Gastrocnemius medialis (tissue), 4 donors: ENCODE data around the gene FGF1.

Experiments used
- POLR2A ChIP-seq, 2 donors: fragments of 450-650 bp; IDR thresholded peaks; one replicate each; pipeline ENCODE4 v1.6.1; 2017; ENCODE audit warnings: antibody characterized with exemption in 2 of 2, mild to moderate bottlenecking in 2 of 2, moderate library complexity in 2 of 2
- TF ChIP-seq, protein P1 (sequence below), 5 experiments: fragments of 450-650 bp in 3 of 5; fragments of 200-600 bp in 2 of 5; sonication (generic) in 2 of 5; IDR thresholded peaks in 4 of 5; conservative IDR thresholded peaks in 1 of 5; 1 replicate in 4 of 5; 2 replicates in 1 of 5; pipeline ENCODE4 v1.5.1; 2016 to 2019; ENCODE audit warnings: antibody characterized with exemption in 5 of 5, mild to moderate bottlenecking in 3 of 5, moderate library complexity in 3 of 5

GRCh38 chr5:142667831-142668230 lies 18.1 kb downstream of the FGF1 start:
- TF ChIP-seq, protein P1, sequence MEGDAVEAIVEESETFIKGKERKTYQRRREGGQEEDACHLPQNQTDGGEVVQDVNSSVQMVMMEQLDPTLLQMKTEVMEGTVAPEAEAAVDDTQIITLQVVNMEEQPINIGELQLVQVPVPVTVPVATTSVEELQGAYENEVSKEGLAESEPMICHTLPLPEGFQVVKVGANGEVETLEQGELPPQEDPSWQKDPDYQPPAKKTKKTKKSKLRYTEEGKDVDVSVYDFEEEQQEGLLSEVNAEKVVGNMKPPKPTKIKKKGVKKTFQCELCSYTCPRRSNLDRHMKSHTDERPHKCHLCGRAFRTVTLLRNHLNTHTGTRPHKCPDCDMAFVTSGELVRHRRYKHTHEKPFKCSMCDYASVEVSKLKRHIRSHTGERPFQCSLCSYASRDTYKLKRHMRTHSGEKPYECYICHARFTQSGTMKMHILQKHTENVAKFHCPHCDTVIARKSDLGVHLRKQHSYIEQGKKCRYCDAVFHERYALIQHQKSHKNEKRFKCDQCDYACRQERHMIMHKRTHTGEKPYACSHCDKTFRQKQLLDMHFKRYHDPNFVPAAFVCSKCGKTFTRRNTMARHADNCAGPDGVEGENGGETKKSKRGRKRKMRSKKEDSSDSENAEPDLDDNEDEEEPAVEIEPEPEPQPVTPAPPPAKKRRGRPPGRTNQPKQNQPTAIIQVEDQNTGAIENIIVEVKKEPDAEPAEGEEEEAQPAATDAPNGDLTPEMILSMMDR (IDR thresholded peaks at IDR 0.05 in 4 of 5, conservative IDR thresholded peaks at IDR 0.05 in 1 of 5): no peak
- TF ChIP-seq POLR2A (IDR thresholded peaks at IDR 0.05): no peak
